Gastrocnemius medialis (tissue), 4 donors: ENCODE data around the gene FAM163B. TPM values are rescaled to one million over a fixed set of nuclear protein-coding genes. Genes with fewer than 3 reads are reported as not detected.

ENCODE experiments used
- ATAC-seq, 2 donors: fragments of 150-250 bp; one replicate each; pipeline ENCODE4 v1.9.1; 2016
- DNase-seq, 2 donors: peaks; one replicate each; pipeline ENCODE4 v3.0.0-alpha.2; 2019
- H3K27ac ChIP-seq, 4 donors: fragments of 200-600 bp; sonication (generic); 1 replicate in 1 of 4; 2 replicates in 3 of 4; pipeline ENCODE4 v1.5.1; 2016 to 2018; ENCODE audit warnings: mild to moderate bottlenecking in 2 of 4, moderate library complexity in 1 of 4
- H3K27me3 ChIP-seq, 3 donors: fragments of 200-600 bp; sonication (generic) in 2 of 3; 1 replicate in 1 of 3; 2 replicates in 2 of 3; pipeline versions ENCODE4 v1.5.1 to v1.6.0; 2016 to 2019; ENCODE audit warnings: mild to moderate bottlenecking in 1 of 3, moderate library complexity in 1 of 3
- H3K36me3 ChIP-seq, 2 donors: fragments of 200-600 bp; sonication (generic) in 1 of 2; one replicate each; pipeline ENCODE4 v1.5.1; 2017 to 2018
- H3K4me1 ChIP-seq, 2 donors: fragments of 200-600 bp; sonication (generic) in 1 of 2; one replicate each; pipeline ENCODE4 v1.5.1; 2016 to 2017; ENCODE audit warnings: mild to moderate bottlenecking in 2 of 2
- H3K4me3 ChIP-seq, 4 donors: fragments of 200-600 bp; sonication (generic) in 3 of 4; 1 replicate in 1 of 4; 2 replicates in 3 of 4; pipeline ENCODE4 v1.5.1; 2016 to 2019; ENCODE audit warnings: mild to moderate bottlenecking in 2 of 4
- H3K9me3 ChIP-seq, 3 donors: fragments of 200-600 bp; sonication (generic) in 2 of 3; 1 replicate in 1 of 3; 2 replicates in 2 of 3; pipeline ENCODE4 v1.5.1; 2016 to 2019
- CTCF ChIP-seq, 5 experiments: fragments of 450-650 bp in 3 of 5; fragments of 200-600 bp in 2 of 5; sonication (generic) in 2 of 5; IDR thresholded peaks in 4 of 5; conservative IDR thresholded peaks in 1 of 5; 1 replicate in 4 of 5; 2 replicates in 1 of 5; pipeline ENCODE4 v1.5.1; 2016 to 2019; ENCODE audit warnings: antibody characterized with exemption in 5 of 5, mild to moderate bottlenecking in 3 of 5, moderate library complexity in 3 of 5
- POLR2A ChIP-seq, 2 donors: fragments of 450-650 bp; IDR thresholded peaks; one replicate each; pipeline ENCODE4 v1.6.1; 2017; ENCODE audit warnings: antibody characterized with exemption in 2 of 2, mild to moderate bottlenecking in 2 of 2, moderate library complexity in 2 of 2
- in situ Hi-C, 4 donors: fragments of 200-750 bp; cut with MboI; loops; one replicate each; pipeline versions ENCODE4 v1.15.0 to v1.8.0; 2017; ENCODE audit warnings: low sequenced_read_pairs in 4 of 4
- intact Hi-C: fragments of 100-400 bp; cut with DNase I; formaldehyde crosslinking; loops from one replicate; pipeline ENCODE4 v1.15.1; 2023; ENCODE audit warnings: low total_unique reads
- total RNA-seq, 4 donors: library from RNA; depleted of rRNA; stranded (reverse); fragments of >200 nt; gene quantifications; one replicate each; pipeline versions ENCODE4 v1.1.0 to v1.2.3, GENCODE V29; 2016

FAM163B gene
- total RNA-seq, 4 donors from 2014 or later = not detected

GRCh38 chr9:133528001-133528875 is 81.0 kb downstream of the FAM163B start:
- Histone ChIP-seq H3K27me3 (peaks cover 0 to 17% (median 4%) of the 10 kb centered on the region in 3 donors), H3K9me3 (no peaks in the 10 kb centered on the region), H3K4me1 (peaks cover 5 to 28% of the 10 kb centered on the region in 2 donors), H3K4me3 (no peak overlapping the region), H3K27ac (peak overlapping the region in 1 of 4 donors; percentile 52), H3K36me3 (no peaks in the 10 kb centered on the region)
- ATAC-seq = no peak
- intact Hi-C loops (no loop called here), in situ Hi-C loops (loop anchor here in 2 of 4 donors (25.0 kb wide), 1 partner anchor 209 kb away; the partner anchor contains the start of gene SARDH (in 2 of the 2))
- TF ChIP-seq POLR2A (IDR thresholded peaks at IDR 0.05) (no peak), CTCF (IDR thresholded peaks at IDR 0.05 in 4 of 5, conservative IDR thresholded peaks at IDR 0.05 in 1 of 5) (no peak)
- DNase-seq = no peak

- in situ Hi-C loops (loop anchor here in 2 of 4 donors (25.0 kb wide), 1 partner anchor 210 kb away; the partner anchor contains the start of gene SARDH (in 2 of the 2)), intact Hi-C loops (no loop called here)
- Histone ChIP-seq H3K27me3 (peaks cover 0 to 14% (median 4%) of the 10 kb centered on the region in 3 donors), H3K4me3 (no peak overlapping the region), H3K27ac (peak overlapping the region in 1 of 4 donors; percentile 52), H3K4me1 (peaks cover 5 to 24% of the 10 kb centered on the region in 2 donors), H3K9me3 (no peaks in the 10 kb centered on the region), H3K36me3 (no peaks in the 10 kb centered on the region)
- TF ChIP-seq POLR2A (IDR thresholded peaks at IDR 0.05) (no peak), CTCF (IDR thresholded peaks at IDR 0.05 in 4 of 5, conservative IDR thresholded peaks at IDR 0.05 in 1 of 5) (no peak)
- ATAC-seq (peak in 1 of 2 donors; percentile 23), DNase-seq (no peak)
These were observed 81.7 kb downstream of the FAM163B start for GRCh38 chr9:133527444-133527920.

Other genes starting within 250 kb of the FAM163B start
- gene SURF4, start 233.3 kb downstream of the FAM163B start, total RNA-seq = 10 to 100 TPM; 62.9 to 98.4 (median 73.4) TPM
- 1 to 10 TPM in 2 of 4 donors, under 1 TPM in 1, not detected in 1; 0.35 to 1.4 (median 1.1) TPM for gene STKLD1, start 233.0 kb downstream of the FAM163B start, total RNA-seq
- 10 to 100 TPM; 26.1 to 42.5 (median 34.6) TPM for gene REXO4, start 191.4 kb downstream of the FAM163B start, total RNA-seq
- 1 to 10 TPM; 1.0 to 2.2 (median 1.4) TPM for gene ADAMTS13, start 187.0 kb downstream of the FAM163B start, total RNA-seq
- 10 to 100 TPM in 2 of 4 donors, 1 to 10 TPM in 2; 7.0 to 28.3 (median 10.1) TPM for gene CACFD1, start 149.4 kb downstream of the FAM163B start, total RNA-seq
- 1 to 10 TPM in 2 of 4 donors, under 1 TPM in 2; 0.41 to 2.4 (median 1.4) TPM for gene SLC2A6, start 130.3 kb downstream of the FAM163B start, total RNA-seq
- not detected for gene MYMK, start 84.4 kb downstream of the FAM163B start, total RNA-seq
- gene ADAMTSL2, start 74.7 kb downstream of the FAM163B start, total RNA-seq = 1 to 10 TPM in 1 of 4 donors, under 1 TPM in 3; 0.10 to 1.8 (median 0.44) TPM
- gene DBH, start 27.0 kb upstream of the FAM163B start, total RNA-seq = not detected
- gene SARDH, start 129.0 kb upstream of the FAM163B start, total RNA-seq = 1 to 10 TPM in 1 of 4 donors, under 1 TPM in 3; 0.39 to 2.9 (median 0.59) TPM